OCI-LY7 (cell line): ENCODE measurements around the gene UGT1A3. TPM values are rescaled to one million over a fixed set of nuclear protein-coding genes. Genes with fewer than 3 reads are reported as not detected.

ENCODE experiments used
- BruUV-seq: library from RNA; stranded (reverse); fragments of 400-500 nt; replicated peaks from 2 replicates; lab custom pipeline; 2021; lab: Mats Ljungman, UMichigan
- CTCF ChIA-PET: fragments of 300-600 bp; sonication (Branson Sonifier 250); formaldehyde crosslinking; loops from one replicate; lab custom pipeline; 2022; ENCODE audit warnings: antibody characterized with exemption; ENCODE audit not compliant: unreplicated experiment; lab: Charles Lee
- POLR2A ChIA-PET: fragments of 300-600 bp; sonication (Branson Sonifier 250); formaldehyde crosslinking; loops from one replicate; lab custom pipeline; 2022; ENCODE audit warnings: antibody characterized with exemption; lab: Charles Lee
- DNase-seq: peaks from one replicate; pipeline ENCODE4 v3.0.0-alpha.2; 2015; ENCODE audit warnings: low spot score
- H2AFZ ChIP-seq: fragments of 200-600 bp; sonication (generic), shearing (Covaris generic); 2 replicates; pipeline ENCODE4 v1.6.1; 2014; ENCODE audit warnings: mild to moderate bottlenecking, antibody characterized with exemption, low read length, moderate library complexity
- H3K27ac ChIP-seq: fragments of 200-600 bp; sonication (generic); 2 replicates; pipeline ENCODE4 v1.5.1; 2014; ENCODE audit warnings: mixed run types, low read depth, mild to moderate bottlenecking, moderate library complexity, low read length, inconsistent platforms; ENCODE audit not compliant: poor library complexity, severe bottlenecking
- H3K36me3 ChIP-seq: fragments of 200-600 bp; sonication (generic); 2 replicates; pipeline ENCODE4 v1.6.1; 2014; ENCODE audit warnings: mild to moderate bottlenecking, antibody characterized with exemption, low read length, moderate library complexity, mixed read lengths; ENCODE audit not compliant: insufficient read depth
- H3K4me1 ChIP-seq: fragments of 200-600 bp; sonication (generic); 2 replicates; pipeline ENCODE4 v1.5.1; 2014; ENCODE audit warnings: mild to moderate bottlenecking, low read length; ENCODE audit not compliant: insufficient read depth, poor library complexity, severe bottlenecking
- H3K4me2 ChIP-seq: fragments of 200-600 bp; sonication (generic); 2 replicates; pipeline ENCODE4 v1.6.1; 2014; ENCODE audit warnings: mild to moderate bottlenecking, low read length
- H3K4me3 ChIP-seq: fragments of 200-600 bp; sonication (generic); 2 replicates; pipeline ENCODE4 v1.5.1; 2014; ENCODE audit warnings: mild to moderate bottlenecking, low read depth, low read length; ENCODE audit not compliant: poor library complexity, severe bottlenecking
- H3K79me2 ChIP-seq: fragments of 200-600 bp; sonication (generic); 2 replicates; pipeline ENCODE4 v1.6.1; 2016; ENCODE audit warnings: low read depth, mild to moderate bottlenecking, low read length, moderate library complexity, mixed read lengths; ENCODE audit not compliant: insufficient read depth
- H3K9me2 ChIP-seq: fragments of 200-600 bp; sonication (generic); 2 replicates; pipeline ENCODE4 v1.6.1; 2016; ENCODE audit warnings: mild to moderate bottlenecking, low read length, mixed read lengths; ENCODE audit not compliant: insufficient read depth
- H3K9me3 ChIP-seq: fragments of 200-600 bp; sonication (generic); 2 replicates; pipeline ENCODE4 v1.6.1; 2014; ENCODE audit warnings: mild to moderate bottlenecking, mixed run types, low read length, mixed read lengths
- H4K20me1 ChIP-seq: fragments of 200-600 bp; sonication (generic); 2 replicates; pipeline ENCODE4 v1.6.1; 2014; ENCODE audit warnings: mild to moderate bottlenecking, antibody characterized with exemption, low read length, moderate library complexity, mixed read lengths; ENCODE audit not compliant: insufficient read depth
- EZH2phosphoT487 ChIP-seq: fragments of 200-600 bp; sonication (generic); IDR thresholded peaks from 2 replicates; pipeline ENCODE4 v1.6.1; 2018; ENCODE audit warnings: low read depth, borderline replicate concordance, mild to moderate bottlenecking, mixed run types, antibody characterized with exemption, low read length, moderate library complexity, mixed read lengths
- intact Hi-C: fragments of 100-400 bp; cut with micrococcal nuclease; formaldehyde crosslinking; loops from one replicate; pipeline ENCODE4 v1.10.0; 2022; ENCODE audit not compliant: unreplicated experiment
- total RNA-seq, 2 experiments: library from RNA; depleted of rRNA in 1 of 2; stranded (reverse); fragments of >200 nt in 1 of 2; shearing (Covaris generic) in 1 of 2; gene quantifications; 2 replicates each; pipeline ENCODE4 v1.2.3, GENCODE V29; 2014 to 2022
- TF ChIP-seq, protein P1 (sequence below): fragments of 200-600 bp; sonication (generic); conservative IDR thresholded peaks from 2 replicates; pipeline ENCODE4 v1.5.1; 2014; ENCODE audit warnings: mild to moderate bottlenecking, antibody characterized with exemption, low read length, moderate library complexity, mixed read lengths

Gene UGT1A3
- total RNA-seq, 2 experiments from 2014 or later: not detected

DNA sequence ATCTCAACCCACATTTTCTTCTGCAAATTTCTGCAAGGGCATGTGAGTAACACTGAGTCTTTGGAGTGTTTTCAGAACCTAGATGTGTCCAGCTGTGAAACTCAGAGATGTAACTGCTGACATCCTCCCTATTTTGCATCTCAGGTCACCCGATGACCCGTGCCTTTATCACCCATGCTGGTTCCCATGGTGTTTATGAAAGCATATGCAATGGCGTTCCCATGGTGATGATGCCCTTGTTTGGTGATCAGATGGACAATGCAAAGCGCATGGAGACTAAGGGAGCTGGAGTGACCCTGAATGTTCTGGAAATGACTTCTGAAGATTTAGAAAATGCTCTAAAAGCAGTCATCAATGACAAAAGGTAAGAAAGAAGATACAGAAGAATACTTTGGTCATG, 39.2 kb downstream of the UGT1A3 start:
- Histone ChIP-seq H2AFZ (no peak overlapping the region), H3K79me2 (no peaks in the 10 kb centered on the region), H3K4me1 (no peaks in the 10 kb centered on the region), H3K9me2 (no peaks in the 10 kb centered on the region), H3K9me3 (no peaks in the 10 kb centered on the region), H3K36me3 (no peaks in the 10 kb centered on the region), H3K4me2 (no peak overlapping the region), H4K20me1 (no peaks in the 10 kb centered on the region), H3K4me3 (no peak overlapping the region), H3K27ac (no peak overlapping the region)
- CTCF ChIA-PET: no interaction called here
- no TSS peak for BruUV-seq
- intact Hi-C loops: no loop called here
- DNase-seq: no peak
- POLR2A ChIA-PET: no interaction called here
- no peak for TF ChIP-seq EZH2phosphoT487
- TF ChIP-seq, protein P1, sequence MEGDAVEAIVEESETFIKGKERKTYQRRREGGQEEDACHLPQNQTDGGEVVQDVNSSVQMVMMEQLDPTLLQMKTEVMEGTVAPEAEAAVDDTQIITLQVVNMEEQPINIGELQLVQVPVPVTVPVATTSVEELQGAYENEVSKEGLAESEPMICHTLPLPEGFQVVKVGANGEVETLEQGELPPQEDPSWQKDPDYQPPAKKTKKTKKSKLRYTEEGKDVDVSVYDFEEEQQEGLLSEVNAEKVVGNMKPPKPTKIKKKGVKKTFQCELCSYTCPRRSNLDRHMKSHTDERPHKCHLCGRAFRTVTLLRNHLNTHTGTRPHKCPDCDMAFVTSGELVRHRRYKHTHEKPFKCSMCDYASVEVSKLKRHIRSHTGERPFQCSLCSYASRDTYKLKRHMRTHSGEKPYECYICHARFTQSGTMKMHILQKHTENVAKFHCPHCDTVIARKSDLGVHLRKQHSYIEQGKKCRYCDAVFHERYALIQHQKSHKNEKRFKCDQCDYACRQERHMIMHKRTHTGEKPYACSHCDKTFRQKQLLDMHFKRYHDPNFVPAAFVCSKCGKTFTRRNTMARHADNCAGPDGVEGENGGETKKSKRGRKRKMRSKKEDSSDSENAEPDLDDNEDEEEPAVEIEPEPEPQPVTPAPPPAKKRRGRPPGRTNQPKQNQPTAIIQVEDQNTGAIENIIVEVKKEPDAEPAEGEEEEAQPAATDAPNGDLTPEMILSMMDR: no peak

DNA sequence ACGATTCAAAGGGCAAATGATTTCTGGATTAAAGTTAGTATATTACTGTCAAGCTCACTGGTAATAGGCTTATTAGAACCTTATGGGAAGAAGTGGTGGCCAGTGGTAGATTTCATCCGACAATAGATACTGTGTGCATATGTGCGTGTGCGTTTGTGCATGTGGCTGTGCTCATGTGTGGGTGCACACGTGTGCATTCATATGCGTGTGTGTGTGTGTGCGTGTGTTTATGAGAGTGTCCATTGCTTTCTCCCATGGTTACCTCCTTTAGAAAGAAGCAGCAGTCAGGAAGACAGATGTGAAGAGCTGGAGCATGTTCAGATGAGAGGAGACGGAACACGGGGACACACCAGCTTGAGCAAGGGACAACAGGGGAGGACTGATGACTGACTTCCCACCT, 40.4 kb downstream of the UGT1A3 start:
- H3K4me1 ChIP-seq: no peaks in the 10 kb centered on the region
- ChIA-PET CTCF (no interaction called here), POLR2A (interaction anchor here (0.6 kb wide), 1 partner anchor 1186 kb away, joined by 3 read pairs; no protein-coding TSS in a partner anchor)
- no peaks in the 10 kb centered on the region for H3K36me3 ChIP-seq
- no peak overlapping the region for H2AFZ ChIP-seq
- intact Hi-C loops: no loop called here
- DNase-seq: no peak
- H3K27ac ChIP-seq: no peak overlapping the region
- BruUV-seq: no TSS peak
- TF ChIP-seq EZH2phosphoT487: no peak
- TF ChIP-seq, protein P1: no peak
- H3K4me2 ChIP-seq: no peak overlapping the region
- H3K9me3 ChIP-seq: no peaks in the 10 kb centered on the region
- no peaks in the 10 kb centered on the region for H3K9me2 ChIP-seq
- no peaks in the 10 kb centered on the region for H4K20me1 ChIP-seq
- H3K79me2 ChIP-seq: no peaks in the 10 kb centered on the region
- no peak overlapping the region for H3K4me3 ChIP-seq

DNA sequence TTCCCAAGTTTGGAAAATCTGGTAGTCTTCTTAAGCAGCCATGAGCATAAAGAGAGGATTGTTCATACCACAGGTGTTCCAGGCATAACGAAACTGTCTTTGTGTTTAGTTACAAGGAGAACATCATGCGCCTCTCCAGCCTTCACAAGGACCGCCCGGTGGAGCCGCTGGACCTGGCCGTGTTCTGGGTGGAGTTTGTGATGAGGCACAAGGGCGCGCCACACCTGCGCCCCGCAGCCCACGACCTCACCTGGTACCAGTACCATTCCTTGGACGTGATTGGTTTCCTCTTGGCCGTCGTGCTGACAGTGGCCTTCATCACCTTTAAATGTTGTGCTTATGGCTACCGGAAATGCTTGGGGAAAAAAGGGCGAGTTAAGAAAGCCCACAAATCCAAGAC, 43.3 kb downstream of the UGT1A3 start:
- CTCF ChIA-PET: no interaction called here
- H2AFZ ChIP-seq: no peak overlapping the region
- H3K79me2 ChIP-seq: no peaks in the 10 kb centered on the region
- POLR2A ChIA-PET: no interaction called here
- BruUV-seq: no TSS peak
- H3K9me2 ChIP-seq: no peaks in the 10 kb centered on the region
- no peaks in the 10 kb centered on the region for H3K9me3 ChIP-seq
- no peak for TF ChIP-seq EZH2phosphoT487
- TF ChIP-seq, protein P1: no peak
- no peak overlapping the region for H3K4me3 ChIP-seq
- no peaks in the 10 kb centered on the region for H3K4me1 ChIP-seq
- no peak for DNase-seq
- no peaks in the 10 kb centered on the region for H4K20me1 ChIP-seq
- intact Hi-C loops: no loop called here
- no peaks in the 10 kb centered on the region for H3K36me3 ChIP-seq
- no peak overlapping the region for H3K4me2 ChIP-seq
- no peak overlapping the region for H3K27ac ChIP-seq
